H1 (cell line): Measurements from ENCODE around the gene TRMT13. TPM values are rescaled to one million over a fixed set of nuclear protein-coding genes. Genes with fewer than 3 reads are reported as not detected.

ENCODE experiments used
- CTCF ChIA-PET: fragments of 300-600 bp; sonication (Branson Sonifier 250); formaldehyde crosslinking; loops from one replicate; lab custom pipeline; 2021; ENCODE audit not compliant: partially characterized antibody; lab: Charles Lee
- POLR2A ChIA-PET: fragments of 300-600 bp; sonication (Branson Sonifier 250); formaldehyde crosslinking; loops from one replicate; lab custom pipeline; 2021; ENCODE audit warnings: inconsistent platforms; ENCODE audit not compliant: partially characterized antibody; lab: Charles Lee
- DNase-seq, 2 experiments: peaks; one replicate each; pipeline versions ENCODE4 v3.0.0 to v3.0.0-alpha.2; 2010 to 2022; ENCODE audit warnings: low spot score in 2 of 2, low read depth in 1 of 2, mixed read lengths in 1 of 2
- FAIRE-seq: peaks from 2 replicates; lab custom pipeline; 2011; peaks lifted over from hg19 to GRCh38; lab: Jason Lieb, UNC
- H2AFZ ChIP-seq: 2 replicates; pipeline ENCODE4 v1.8.1; 2012; ENCODE audit warnings: low read length, inconsistent platforms
- H2AK5ac ChIP-seq: 2 replicates; pipeline ENCODE4 v1.6.1; 2013; ENCODE audit warnings: low read depth, low read length
- H2BK120ac ChIP-seq: replicated peaks from 2 replicates; pipeline ENCODE3; 2013; ENCODE audit warnings: low read depth, low read length, inconsistent platforms
- H2BK12ac ChIP-seq: 2 replicates; pipeline ENCODE4 v1.6.1; 2013; ENCODE audit warnings: low read depth, low read length
- H2BK15ac ChIP-seq: 2 replicates; pipeline ENCODE4 v1.6.1; 2013; ENCODE audit warnings: low read length
- H2BK20ac ChIP-seq: 2 replicates; pipeline ENCODE4 v1.6.1; 2013; ENCODE audit warnings: low read length
- H2BK5ac ChIP-seq: 2 replicates; pipeline ENCODE4 v1.6.1; 2013; ENCODE audit warnings: low read depth, low read length
- H3K14ac ChIP-seq: 2 replicates; pipeline ENCODE4 v1.6.1; 2013; ENCODE audit warnings: inconsistent platforms; ENCODE audit not compliant: insufficient read length
- H3K18ac ChIP-seq: 2 replicates; pipeline ENCODE4 v1.6.1; 2013; ENCODE audit warnings: low read length; ENCODE audit errors: extremely low read depth
- H3K23ac ChIP-seq: 2 replicates; pipeline ENCODE4 v1.6.1; 2013; ENCODE audit warnings: inconsistent platforms; ENCODE audit not compliant: insufficient read length
- H3K23me2 ChIP-seq: 2 replicates; pipeline ENCODE4 v1.6.1; 2013; ENCODE audit warnings: low read depth, low read length
- H3K27ac ChIP-seq: 2 replicates; pipeline ENCODE4 v1.6.1; 2011; ENCODE audit warnings: low read depth, low read length, inconsistent platforms
- H3K27me3 ChIP-seq, 4 experiments: replicated peaks in 1 of 4; 1 replicate in 1 of 4; 2 replicates in 3 of 4; pipeline versions ENCODE4 v1.6.1 to v1.8.1; 2011 to 2013; ENCODE audit warnings: low read length in 3 of 4, mild to moderate bottlenecking in 3 of 4, inconsistent platforms in 2 of 4, mixed read lengths in 2 of 4, moderate library complexity in 1 of 4; ENCODE audit not compliant: control insufficient read depth in 3 of 4, insufficient read depth in 3 of 4; ENCODE audit errors: extremely low read depth in 1 of 4
- H3K36me3 ChIP-seq, 4 experiments: 2 replicates each; pipeline versions ENCODE4 v1.6.1 to v1.8.1; 2011 to 2013; ENCODE audit warnings: mild to moderate bottlenecking in 4 of 4, low read length in 3 of 4, moderate library complexity in 2 of 4, control low read depth in 1 of 4, inconsistent platforms in 1 of 4; ENCODE audit not compliant: insufficient read depth in 4 of 4, control insufficient read depth in 2 of 4
- H3K4ac ChIP-seq: replicated peaks from 2 replicates; pipeline ENCODE3; 2013; ENCODE audit warnings: low read length, low read depth, mixed read lengths, inconsistent platforms; ENCODE audit not compliant: insufficient read length
- H3K4me1 ChIP-seq, 4 experiments: replicated peaks in 1 of 4; 1 replicate in 1 of 4; 2 replicates in 3 of 4; pipeline versions ENCODE4 v1.6.1 to v1.8.1; 2011 to 2013; ENCODE audit warnings: low read length in 3 of 4, inconsistent platforms in 2 of 4, mixed read lengths in 1 of 4; ENCODE audit not compliant: insufficient read depth in 4 of 4, control insufficient read depth in 3 of 4
- H3K4me2 ChIP-seq, 2 experiments: 2 replicates each; pipeline versions ENCODE4 v1.6.1 to v1.8.1; 2011 to 2013; ENCODE audit warnings: low read depth in 2 of 2, low read length in 2 of 2, control low read depth in 1 of 2, inconsistent platforms in 1 of 2, mild to moderate bottlenecking in 1 of 2; ENCODE audit not compliant: insufficient read depth in 1 of 2
- H3K4me3 ChIP-seq, 4 experiments: fragments of 200-600, 300-600 bp in 1 of 4; sonication (generic), shearing (Covaris generic), sonication (Bioruptor Twin) in 1 of 4; 2 replicates each; pipeline versions ENCODE4 v1.5.1 to v1.8.1; 2011 to 2016; ENCODE audit warnings: low read length in 4 of 4, low read depth in 3 of 4, control low read depth in 2 of 4, inconsistent platforms in 2 of 4, mild to moderate bottlenecking in 2 of 4, mixed read lengths in 1 of 4, moderate library complexity in 1 of 4; ENCODE audit not compliant: insufficient read depth in 2 of 4; ENCODE audit errors: extremely low read depth in 1 of 4
- H3K56ac ChIP-seq: replicated peaks from 2 replicates; pipeline ENCODE3; 2013; ENCODE audit warnings: low read depth, mild to moderate bottlenecking, mixed read lengths, low read length, inconsistent platforms; ENCODE audit not compliant: insufficient read length
- H3K79me1 ChIP-seq: 2 replicates; pipeline ENCODE4 v1.6.1; 2013; ENCODE audit warnings: low read depth, low read length, control low read depth
- H3K79me2 ChIP-seq, 2 experiments: 2 replicates each; pipeline versions ENCODE4 v1.6.1 to v1.8.1; 2012 to 2013; ENCODE audit warnings: low read length in 2 of 2, mild to moderate bottlenecking in 2 of 2, inconsistent platforms in 1 of 2; ENCODE audit not compliant: insufficient read depth in 2 of 2, control insufficient read depth in 1 of 2
- H3K9ac ChIP-seq, 4 experiments: replicated peaks in 1 of 4; 1 replicate in 1 of 4; 2 replicates in 3 of 4; pipeline versions ENCODE4 v1.6.1 to v1.8.1; 2011 to 2013; ENCODE audit warnings: low read depth in 3 of 4, low read length in 3 of 4, control low read depth in 2 of 4, mild to moderate bottlenecking in 2 of 4, moderate library complexity in 2 of 4, inconsistent platforms in 1 of 4; ENCODE audit errors: extremely low read depth in 1 of 4
- H3K9me3 ChIP-seq, 2 experiments: 2 replicates each; pipeline versions ENCODE4 v1.6.1 to v1.8.1; 2012 to 2013; ENCODE audit warnings: mild to moderate bottlenecking in 2 of 2, moderate library complexity in 2 of 2, control low read depth in 1 of 2, inconsistent platforms in 1 of 2, low read depth in 1 of 2, low read length in 1 of 2, mixed read lengths in 1 of 2; ENCODE audit not compliant: insufficient read depth in 2 of 2
- H4K20me1 ChIP-seq, 2 experiments: replicated peaks in 1 of 2; 2 replicates each; pipeline versions ENCODE3 to v1.8.1; 2011 to 2013; ENCODE audit warnings: inconsistent platforms in 2 of 2, low read length in 2 of 2, mild to moderate bottlenecking in 1 of 2; ENCODE audit not compliant: insufficient read depth in 2 of 2, control insufficient read depth in 1 of 2
- H4K5ac ChIP-seq: 2 replicates; pipeline ENCODE4 v1.6.1; 2013; ENCODE audit warnings: low read length, low read depth, mixed read lengths, inconsistent platforms; ENCODE audit not compliant: insufficient read length
- H4K8ac ChIP-seq: 2 replicates; pipeline ENCODE4 v1.8.0; 2013; ENCODE audit warnings: mild to moderate bottlenecking, moderate library complexity, low read length, inconsistent platforms; ENCODE audit not compliant: insufficient read depth; ENCODE audit errors: extremely low read depth
- H4K91ac ChIP-seq: replicated peaks from 2 replicates; pipeline ENCODE3; 2013; ENCODE audit warnings: low read length, mixed read lengths, inconsistent platforms; ENCODE audit not compliant: insufficient read length
- KDM5A ChIP-seq: fragments of 200-600 bp; IDR thresholded peaks from 2 replicates; pipeline ENCODE4 v1.7.1; 2012; ENCODE audit warnings: mild to moderate bottlenecking, low read length, inconsistent platforms, mixed read lengths
- WGBS, 2 experiments: shearing (Covaris generic) in 1 of 2; methylation state at CpG; one replicate each; pipeline versions ENCODE4 v1.1.6 to v1.1.7; 2013 to 2015; ENCODE audit warnings: low lambda C conversion rate in 2 of 2, mixed read lengths in 2 of 2, inconsistent platforms in 1 of 2, low coverage in 1 of 2, missing lambda C conversion rate in 1 of 2; ENCODE audit not compliant: insufficient replicate concordance in 2 of 2, insufficient coverage in 1 of 2, insufficient read length in 1 of 2; ENCODE audit errors: extremely low coverage in 1 of 2, missing lambda C conversion rate in 1 of 2; 5-methylcytosine and 5-hydroxymethylcytosine counted together
- polyA plus RNA-seq, 7 experiments: library from polyadenylated mRNA; depleted of rRNA in 3 of 7; stranded (reverse) in 5 of 7; unstranded in 2 of 7; fragments of >200 nt in 5 of 7; fragments of 200-250 nt in 2 of 7; gene quantifications; 1 replicate in 5 of 7; 2 replicates in 1 of 7; 4 replicates in 1 of 7; pipeline versions ENCODE4 v1.2.1 to v1.2.3, GENCODE V29; 2011 to 2013; ENCODE audit warnings: missing spikeins in 2 of 7, mixed read lengths in 2 of 7
- total RNA-seq: library from RNA; stranded (reverse); fragmentation: NEBNext Ultra II Directional; extraction: Animal tissue kit (Norgen Biotek cat#: 25700); gene quantifications from 2 replicates; pipeline ENCODE4 v1.2.1, GENCODE V29; 2021

The TRMT13 gene
- total and polyA plus RNA-seq, 2 of the 8 experiments (the other 6 are each of a cell fraction or from before 2014, with no cell fraction given) = 3.6 to 14.8 TPM

DNA sequence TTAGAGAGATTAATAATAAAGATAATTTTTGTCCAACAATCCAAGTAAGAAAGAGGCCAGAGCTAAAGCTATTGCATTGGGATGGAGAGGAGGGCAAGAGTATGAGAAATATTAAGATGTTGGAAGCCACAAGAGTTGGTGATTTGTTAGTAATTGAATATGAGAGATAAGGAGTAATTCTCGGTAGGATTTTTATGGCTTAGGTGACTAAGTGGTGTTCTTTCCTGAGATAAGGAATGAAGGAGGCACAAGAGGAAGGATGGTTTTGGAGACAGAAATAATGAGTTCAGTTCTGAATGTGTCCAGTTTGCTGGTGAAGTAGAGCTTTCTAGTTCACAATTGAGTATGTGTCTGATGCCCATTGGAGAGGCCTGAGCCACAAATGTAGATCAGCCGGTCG lies 9.4 kb downstream of the TRMT13 start:
- Histone ChIP-seq H2BK20ac (no peak overlapping the region), H3K18ac (no peak overlapping the region), H3K9me3 (no peaks in the 10 kb centered on the region), H4K8ac (no peak overlapping the region), H3K14ac (no peak overlapping the region), H3K4me1 (0 out of 7 replicates have a peak, but pooled peaks cover 0 to 2% (median 0%) of the 10 kb centered on the region in 4 experiments), H2BK120ac (no peak overlapping the region), H2AK5ac (no peak overlapping the region), H3K4ac (no peak overlapping the region), H3K79me1 (no peaks in the 10 kb centered on the region), H2BK15ac (no peak overlapping the region), H2AFZ (no peak overlapping the region), H3K4me2 (no peak overlapping the region), H3K9ac (no peak overlapping the region), H3K79me2 (no peaks in the 10 kb centered on the region), H4K91ac (no peak overlapping the region), H4K5ac (no peak overlapping the region), H3K56ac (no peak overlapping the region), H2BK12ac (no peak overlapping the region), H4K20me1 (no peaks in the 10 kb centered on the region), H2BK5ac (no peak overlapping the region), H3K23me2 (no peaks in the 10 kb centered on the region), H3K27me3 (no peaks in the 10 kb centered on the region), H3K36me3 (peaks cover 0 to 78% (median 32%) of the 10 kb centered on the region in 4 experiments; a peak in 6 of 8 replicates), H3K23ac (no peak overlapping the region), H3K27ac (no peak overlapping the region), H3K4me3 (no peak overlapping the region)
- no peak for DNase-seq
- FAIRE-seq = no peak
- 98 to 100% methylated on average over 1 to 3 of the region's 3 CpGs for WGBS, 2 experiments
- TF ChIP-seq KDM5A = no peak
- ChIA-PET CTCF (interaction anchor here (0.6 to 1.2 kb wide), 2 partner anchors 14 to 18 kb away, joined by 3 to 4 read pairs; no protein-coding TSS in a partner anchor), POLR2A (no interaction called here)
